HG02884 (cell line): Measurements from ENCODE around the gene JPH4.

Experiments used
- ATAC-seq: cut with Tn5 transposase; IDR thresholded peaks from one replicate; pipeline ENCODE4 v1.9.1; 2021; ENCODE audit warnings: mild to moderate bottlenecking, moderate library complexity; ENCODE audit not compliant: unreplicated experiment

Gene JPH4

DNA sequence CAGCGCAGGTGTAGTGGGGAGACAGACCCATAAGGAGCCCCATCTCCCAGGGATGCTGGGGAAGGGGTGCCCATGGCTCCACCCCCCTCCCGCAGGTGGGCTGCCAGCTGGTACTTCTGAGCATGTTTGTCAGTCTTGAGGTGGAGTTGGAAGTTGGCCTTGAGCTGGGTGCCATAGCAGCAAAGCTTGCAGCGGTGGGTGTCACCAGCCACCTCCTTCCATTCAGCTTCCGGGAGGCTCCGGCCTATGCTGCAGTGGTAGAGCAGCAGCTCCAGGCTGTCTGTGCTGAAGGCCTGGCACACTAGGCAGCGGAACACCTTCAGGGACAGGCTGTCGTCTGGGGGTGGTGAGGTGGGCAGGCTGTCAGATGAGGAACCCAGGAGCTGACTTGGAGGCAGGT lies 45.9 kb downstream of the JPH4 start:
- ATAC-seq = no peak

DNA sequence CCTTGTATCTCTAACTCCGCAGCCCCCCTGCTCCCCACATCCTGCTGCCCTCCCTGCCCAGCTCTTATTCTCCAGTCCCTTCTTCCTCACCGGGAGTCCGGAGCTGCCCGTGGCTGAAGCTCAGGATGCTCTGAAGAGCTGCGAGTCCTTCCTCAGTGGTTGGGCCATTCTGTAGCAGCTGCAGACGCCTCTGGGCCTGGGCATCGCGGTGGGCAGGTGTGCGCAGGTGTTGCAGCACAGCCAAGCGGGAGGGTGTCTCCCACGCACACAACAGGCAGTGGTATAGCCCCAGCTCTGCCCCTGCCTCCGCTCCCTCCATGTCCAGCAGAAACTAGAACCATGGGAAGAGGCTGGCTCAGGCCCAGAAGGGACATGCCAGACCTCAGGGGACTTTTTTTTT lies 47.2 kb downstream of the JPH4 start:
- no peak for ATAC-seq

DNA sequence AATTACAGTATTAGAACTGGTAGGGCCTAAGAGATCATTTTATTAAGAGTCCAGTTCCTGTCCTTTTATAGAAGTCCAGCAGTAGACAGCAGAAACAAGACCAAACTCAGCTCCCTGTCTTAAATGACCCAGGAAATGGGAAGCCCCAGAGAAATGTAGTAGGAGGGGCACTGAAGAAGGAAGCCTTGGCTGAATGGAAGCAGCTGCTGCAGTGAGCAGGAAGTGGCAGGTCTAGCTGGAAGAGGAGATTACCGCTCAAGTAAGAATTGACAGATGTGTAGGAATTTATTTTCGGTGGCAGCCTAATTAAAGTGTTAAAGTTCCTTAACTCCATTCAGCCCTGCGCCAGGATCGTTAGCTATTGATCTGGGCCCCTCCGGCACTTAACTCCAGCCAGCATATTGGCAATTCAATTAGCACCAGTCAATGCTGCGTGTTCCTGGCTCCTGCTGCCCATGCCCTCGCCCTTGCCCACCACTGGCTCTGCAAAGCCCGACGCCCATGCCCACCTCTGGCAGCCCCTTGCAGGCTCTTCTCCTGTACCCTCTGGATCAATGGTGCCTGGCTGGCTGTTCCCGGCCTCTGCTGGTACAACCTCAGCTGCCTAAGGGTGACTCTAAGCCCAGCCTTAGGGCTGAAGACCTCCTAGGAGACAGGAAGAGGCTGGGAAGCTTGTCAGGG lies 48.1 kb downstream of the JPH4 start:
- no peak for ATAC-seq

DNA sequence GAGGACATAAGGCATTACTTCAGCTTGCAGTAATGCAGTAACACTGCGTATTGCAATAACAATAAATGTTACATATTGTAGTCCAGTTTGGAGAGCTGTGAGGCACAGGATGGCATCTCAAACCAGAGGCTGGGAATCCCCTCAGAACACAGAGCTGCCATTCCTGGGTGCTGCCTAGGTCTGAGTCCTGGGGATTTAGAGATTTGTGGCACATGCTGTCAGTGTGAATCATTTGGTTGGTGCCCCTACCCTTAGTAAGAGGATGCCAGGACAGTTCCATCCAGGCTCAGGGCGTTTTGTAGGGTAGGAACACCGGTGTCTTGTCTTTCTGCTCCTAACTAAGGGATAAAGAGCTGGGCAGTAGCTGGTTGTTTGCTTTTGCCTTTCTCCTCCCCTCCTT lies 49.6 kb downstream of the JPH4 start:
- no peak for ATAC-seq

DNA sequence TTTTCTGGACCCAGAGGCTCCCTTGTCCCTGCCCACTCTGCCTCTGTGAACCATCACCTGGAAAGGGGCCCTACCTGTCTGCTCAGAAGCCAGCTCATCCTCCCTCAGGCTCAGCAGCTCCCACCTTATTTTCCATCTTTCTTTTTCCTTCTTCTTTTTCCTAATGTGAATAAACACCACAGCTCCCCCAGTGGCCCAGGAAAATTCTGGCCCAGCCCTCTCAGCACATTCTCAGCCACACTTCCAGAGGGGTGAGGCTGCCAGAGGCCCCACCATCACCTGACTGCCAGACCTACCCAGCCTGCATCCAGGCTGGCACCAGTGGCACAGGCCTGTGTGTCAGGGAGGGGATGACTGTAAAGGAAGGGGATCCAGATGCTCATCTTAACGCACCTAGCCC lies 50.0 kb downstream of the JPH4 start:
- ATAC-seq = no peak

DNA sequence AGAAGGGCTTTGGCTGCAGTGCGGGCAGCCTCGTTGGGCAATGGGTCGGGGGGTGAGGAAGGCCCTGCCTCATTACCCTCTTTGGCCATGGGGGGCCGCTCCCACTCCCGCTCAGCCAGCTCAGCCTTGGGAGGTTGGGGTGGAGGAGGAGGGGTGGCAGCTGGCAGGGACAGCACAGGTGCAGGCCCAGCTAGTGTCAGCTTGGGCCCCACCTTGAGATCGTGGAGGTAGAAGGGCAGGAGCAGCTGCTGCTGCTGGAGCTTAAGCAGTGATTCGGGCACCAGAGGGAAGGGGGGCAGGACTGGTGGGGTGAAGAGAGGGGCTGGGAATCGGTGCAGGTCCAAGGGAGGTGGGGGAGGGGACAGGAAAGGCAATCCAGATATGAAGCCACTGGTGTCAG lies 53.0 kb downstream of the JPH4 start:
- ATAC-seq = no peak

DNA sequence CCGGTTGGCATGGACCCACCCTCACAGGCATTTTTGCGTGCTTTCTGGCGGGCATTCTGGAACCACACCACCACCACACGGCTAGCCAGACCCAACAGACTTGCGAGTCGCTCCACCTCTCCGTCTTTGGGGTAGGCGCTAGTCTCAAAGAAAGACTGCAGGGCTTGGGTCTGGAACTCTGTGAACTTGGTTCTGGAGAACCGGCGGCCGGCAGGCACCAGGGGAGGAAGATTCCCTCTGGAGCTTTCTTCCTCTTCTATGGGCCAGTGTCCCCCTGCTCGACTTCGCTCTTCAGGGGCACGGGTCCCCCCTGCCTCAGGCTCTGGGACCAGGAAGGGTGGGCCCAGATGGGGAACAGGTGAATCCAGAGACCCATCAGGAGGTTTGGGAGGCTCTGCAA lies 53.6 kb downstream of the JPH4 start:
- no peak for ATAC-seq

DNA sequence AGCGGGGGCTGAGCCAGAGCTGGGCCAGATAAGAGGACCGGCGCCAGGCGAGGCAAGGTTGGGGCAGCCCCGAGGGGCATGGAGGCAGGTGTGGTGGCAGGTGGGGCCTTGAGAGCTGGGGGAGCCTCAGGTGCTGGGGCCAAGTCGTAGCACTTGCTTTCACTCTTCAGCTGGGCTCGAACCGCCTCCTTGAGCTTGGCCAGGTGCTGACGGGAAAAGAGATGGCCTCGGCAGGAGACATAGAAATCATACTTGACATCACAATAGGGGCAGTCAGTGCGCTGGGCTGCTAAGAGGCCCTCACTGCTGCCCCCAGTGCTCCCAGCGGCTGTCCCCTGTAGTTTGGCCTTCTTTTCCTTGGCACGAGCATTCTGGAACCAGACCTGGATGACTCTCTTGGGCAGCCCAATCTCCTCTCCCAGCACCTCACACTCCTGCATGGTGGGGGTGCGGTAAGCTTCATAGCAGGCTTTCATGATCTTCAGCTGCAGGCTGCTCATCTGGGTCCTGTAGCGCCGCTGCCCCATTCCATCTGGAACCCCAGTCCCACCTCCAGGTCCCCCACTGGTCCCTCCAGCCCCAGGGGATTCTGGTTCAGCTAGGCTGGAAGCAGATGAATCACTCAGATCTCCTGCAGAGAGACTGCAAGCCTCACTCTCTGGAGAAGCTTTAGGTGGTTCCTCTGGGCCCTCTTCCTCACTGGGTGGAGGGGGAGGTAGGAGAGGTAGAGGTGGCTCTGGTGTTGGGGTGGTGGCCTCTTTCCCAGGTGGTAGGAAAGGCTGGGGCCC lies 55.2 kb downstream of the JPH4 start:
- ATAC-seq = no peak

DNA sequence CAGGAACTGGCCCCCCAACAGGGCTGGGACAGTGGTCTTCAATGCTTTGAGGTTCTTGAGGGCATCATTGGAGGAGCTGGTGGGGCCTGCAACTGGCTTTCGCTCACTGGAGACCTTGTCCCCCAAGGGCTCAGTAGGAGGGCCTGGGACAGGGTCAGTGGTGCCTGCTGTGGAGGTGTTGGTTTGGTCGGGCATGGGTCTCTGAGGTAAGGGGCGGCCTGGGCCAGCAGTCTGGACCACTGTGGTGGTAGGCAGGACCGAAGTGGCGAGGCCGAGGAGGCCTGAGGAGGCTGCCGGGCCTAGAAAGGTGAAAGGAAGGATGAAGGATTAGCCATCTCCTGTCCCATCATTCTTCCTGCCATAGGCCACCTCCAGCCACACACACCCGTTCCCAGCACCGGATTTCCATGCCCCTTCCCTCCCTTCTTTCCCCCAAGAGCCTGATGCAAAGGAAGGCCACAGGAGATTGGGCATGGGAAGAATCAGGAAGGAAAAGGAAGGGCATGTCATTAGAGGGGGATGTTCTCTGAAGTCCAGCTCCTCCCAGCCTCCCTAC lies 55.9 kb downstream of the JPH4 start:
- ATAC-seq = no peak

DNA sequence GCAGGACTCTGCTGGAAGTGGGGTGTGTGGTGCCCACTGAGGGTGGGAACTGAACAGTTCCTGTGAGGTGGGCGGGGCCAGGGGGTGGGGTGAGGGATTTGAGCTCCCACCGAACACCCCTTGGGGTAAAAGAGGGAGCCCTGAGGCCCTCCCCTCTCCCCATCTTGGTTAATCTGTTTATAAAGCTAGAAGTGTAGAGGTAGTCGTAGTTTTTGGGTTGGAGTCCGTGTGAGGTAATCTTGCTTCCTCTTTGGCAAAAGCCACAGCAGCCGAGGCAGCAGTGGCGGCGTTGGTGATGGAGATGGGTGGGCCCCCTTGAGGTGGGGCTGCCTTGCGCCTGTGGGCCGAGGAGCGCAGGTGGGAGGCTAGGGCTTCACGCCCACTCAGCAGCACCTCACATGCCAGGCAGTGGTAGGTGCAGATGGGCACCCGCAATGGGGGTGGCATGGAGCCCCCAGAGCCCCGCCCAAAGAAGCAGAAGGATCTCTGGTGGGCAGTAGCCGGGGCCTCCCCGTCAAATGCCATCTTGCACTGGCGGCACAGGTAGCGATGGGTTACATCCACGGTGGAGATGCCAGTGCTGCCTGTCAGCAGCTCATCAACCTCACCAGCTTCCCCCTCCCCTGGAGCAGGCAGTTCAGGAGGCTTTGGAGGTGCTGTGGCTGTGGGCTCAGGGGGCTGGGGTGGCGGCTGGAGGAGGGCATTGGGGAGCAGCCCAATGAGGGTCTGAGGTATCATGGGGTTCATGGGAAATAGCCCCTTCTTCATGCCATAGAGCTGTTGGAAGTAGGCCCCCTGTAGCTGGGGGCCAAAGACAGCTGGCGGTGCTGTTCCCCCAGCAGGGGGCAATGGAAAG lies 56.6 kb downstream of the JPH4 start:
- no peak for ATAC-seq

DNA sequence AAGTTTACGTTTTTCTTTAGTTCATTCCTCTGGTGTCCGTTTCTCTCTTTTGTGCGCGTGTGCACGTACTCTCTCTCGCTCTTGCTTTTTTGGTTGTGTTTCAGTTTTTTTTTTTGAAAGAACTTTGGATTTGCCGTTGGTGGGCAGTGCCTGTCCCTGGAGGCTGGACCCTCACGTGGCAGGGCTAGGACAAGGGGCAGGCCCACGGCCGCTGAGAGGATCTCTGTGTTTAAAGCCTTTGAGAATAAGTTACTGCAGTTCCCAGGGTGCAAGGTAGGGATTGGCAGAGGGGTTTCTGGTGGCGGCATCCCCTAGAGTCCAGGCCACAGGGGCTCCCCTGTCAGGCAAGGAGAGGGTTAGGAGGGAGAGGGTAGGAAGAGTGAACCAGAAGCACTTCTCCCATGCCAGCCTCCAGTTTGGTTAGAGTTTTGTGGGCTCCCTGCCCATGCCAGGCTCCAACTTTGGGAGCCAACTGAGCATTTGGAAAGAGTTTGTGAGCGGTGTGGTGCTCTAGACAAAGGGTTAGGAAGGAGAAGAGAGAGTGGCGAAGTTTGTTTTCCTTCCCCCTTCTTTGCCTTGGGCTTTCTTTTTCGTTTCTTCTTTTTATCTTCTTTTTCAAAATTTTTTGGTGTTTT lies 57.6 kb downstream of the JPH4 start:
- no peak for ATAC-seq

DNA sequence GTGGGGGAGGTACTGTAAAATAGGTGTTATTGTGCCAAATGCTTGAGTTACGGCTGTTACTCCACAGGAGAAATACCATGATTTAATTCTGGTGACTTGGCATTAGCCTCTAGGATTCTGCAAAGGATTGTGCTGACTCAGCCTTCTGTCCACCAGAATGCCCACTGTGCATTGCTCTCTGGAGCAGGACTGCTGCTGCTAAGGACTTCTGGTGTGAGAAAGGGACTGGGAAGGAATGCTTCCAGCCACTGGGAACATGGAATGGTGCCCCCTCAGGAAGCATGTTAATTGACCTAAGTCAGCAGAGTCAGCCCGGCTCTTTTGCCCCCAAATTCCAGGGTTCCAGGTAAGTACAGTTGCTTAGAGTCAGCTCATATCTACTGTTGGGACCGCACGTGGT lies 59.9 kb downstream of the JPH4 start:
- ATAC-seq = no peak
